ENCODE measurements around the gene ZNF423. TPM values are rescaled to one million over a fixed set of nuclear protein-coding genes. Genes with fewer than 3 reads are reported as not detected.

The ZNF423 gene
- total RNA-seq, 1 donor from 2014 or later: 22.5 TPM

GRCh38 chr16:49663081-49664065 is 192.5 kb downstream of the ZNF423 start:
- DNase-seq: peak; percentile 71

- peak; percentile 52 for DNase-seq
Measured at GRCh38 chr16:49662569-49662968, 193.3 kb downstream of the ZNF423 start.

GRCh38 chr16:49661465-49662187 is 194.3 kb downstream of the ZNF423 start:
- DNase-seq: no peak

GRCh38 chr16:49660626-49661025 is 195.3 kb downstream of the ZNF423 start:
- DNase-seq: no peak

- DNase-seq: no peak
Measured at GRCh38 chr16:49659356-49659755, 196.6 kb downstream of the ZNF423 start.

GRCh38 chr16:49658531-49658930 is 197.4 kb downstream of the ZNF423 start:
- DNase-seq: peak; percentile 45

- no peak for DNase-seq
Measured at GRCh38 chr16:49657736-49658465, 198.0 kb downstream of the ZNF423 start.

- no peak for DNase-seq
Measured at GRCh38 chr16:49654425-49654824, 201.5 kb downstream of the ZNF423 start.

GRCh38 chr16:49653577-49653976 is 202.3 kb downstream of the ZNF423 start:
- DNase-seq: no peak

- no peak for DNase-seq
Measured at GRCh38 chr16:49653173-49653570, 202.7 kb downstream of the ZNF423 start.

GRCh38 chr16:49652456-49653172 is 203.3 kb downstream of the ZNF423 start:
- DNase-seq: peak; percentile 74

- DNase-seq: no peak
Measured at GRCh38 chr16:49651996-49652395, 203.9 kb downstream of the ZNF423 start.

- no peak for DNase-seq
Measured at GRCh38 chr16:49651226-49651625, 204.7 kb downstream of the ZNF423 start.

- no peak for DNase-seq
Measured at GRCh38 chr16:49650603-49651002, 205.3 kb downstream of the ZNF423 start.

- DNase-seq: no peak
Measured at GRCh38 chr16:49649013-49649765, 206.7 kb downstream of the ZNF423 start.

- no peak for DNase-seq
Measured at GRCh38 chr16:49647673-49648072, 208.2 kb downstream of the ZNF423 start.

GRCh38 chr16:49645263-49645662 is 210.6 kb downstream of the ZNF423 start:
- DNase-seq: no peak

GRCh38 chr16:49644145-49644463 is 211.8 kb downstream of the ZNF423 start:
- peak; percentile 35 for DNase-seq

- no peak for DNase-seq
Measured at GRCh38 chr16:49643429-49644144, 212.3 kb downstream of the ZNF423 start.

GRCh38 chr16:49641250-49641649 is 214.7 kb downstream of the ZNF423 start:
- DNase-seq: no peak

GRCh38 chr16:49640581-49640980 is 215.3 kb downstream of the ZNF423 start:
- peak; percentile 54 for DNase-seq

All from tongue (tissue), 2 donors.